NCI-H1417 (cell line): ENCODE data around the gene ATP9B.
"Not testable (repeated sequence)": the region's sequence is repeated elsewhere in the genome, so short reads cannot be mapped to it uniquely, and the experiment has no call there.

Experiments
- DNase-seq, 3 experiments: peaks; one replicate each; lab custom pipeline; 2025; lab: John Stamatoyannopoulos, UW

Gene ATP9B

DNA sequence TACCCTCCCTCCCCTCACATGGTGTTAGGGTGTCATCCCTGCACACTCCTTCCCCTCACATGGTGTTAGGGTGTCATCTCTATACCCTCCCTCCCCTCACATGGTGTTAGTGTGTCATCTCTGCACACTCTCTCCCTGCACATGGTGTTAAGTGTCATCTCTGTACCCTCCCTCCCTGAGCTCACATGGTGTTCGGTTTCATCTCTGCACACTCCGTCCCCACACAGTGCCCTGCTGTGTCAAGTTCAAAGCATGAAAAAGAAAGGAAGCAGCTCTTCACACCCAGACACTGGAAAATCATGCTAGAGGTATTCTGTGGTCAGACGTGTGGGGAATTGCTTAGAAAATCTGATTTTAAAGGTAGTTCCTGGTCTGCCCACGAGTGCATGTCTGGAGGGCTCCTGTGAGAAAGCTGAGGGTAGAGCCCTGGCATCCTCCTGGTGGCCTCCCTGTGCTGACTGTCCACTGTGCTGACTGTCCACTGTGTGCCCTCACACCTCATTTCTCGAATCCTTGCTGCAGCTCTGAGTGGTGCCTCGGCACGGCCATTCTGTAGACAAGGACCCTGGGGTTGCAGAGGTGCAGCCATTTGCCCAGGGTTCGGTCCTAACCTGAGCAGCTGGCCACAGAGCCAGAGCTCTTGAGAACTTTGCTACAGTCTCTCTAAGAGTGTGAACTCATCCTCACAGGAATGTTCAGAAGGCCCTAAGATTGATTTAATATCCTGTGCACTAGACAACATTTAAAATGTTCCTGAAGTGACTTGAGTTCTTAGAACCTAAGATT is 257.4 kb downstream of the ATP9B start:
- DNase-seq: peak in 1 of 3 experiments; percentile 26

DNA sequence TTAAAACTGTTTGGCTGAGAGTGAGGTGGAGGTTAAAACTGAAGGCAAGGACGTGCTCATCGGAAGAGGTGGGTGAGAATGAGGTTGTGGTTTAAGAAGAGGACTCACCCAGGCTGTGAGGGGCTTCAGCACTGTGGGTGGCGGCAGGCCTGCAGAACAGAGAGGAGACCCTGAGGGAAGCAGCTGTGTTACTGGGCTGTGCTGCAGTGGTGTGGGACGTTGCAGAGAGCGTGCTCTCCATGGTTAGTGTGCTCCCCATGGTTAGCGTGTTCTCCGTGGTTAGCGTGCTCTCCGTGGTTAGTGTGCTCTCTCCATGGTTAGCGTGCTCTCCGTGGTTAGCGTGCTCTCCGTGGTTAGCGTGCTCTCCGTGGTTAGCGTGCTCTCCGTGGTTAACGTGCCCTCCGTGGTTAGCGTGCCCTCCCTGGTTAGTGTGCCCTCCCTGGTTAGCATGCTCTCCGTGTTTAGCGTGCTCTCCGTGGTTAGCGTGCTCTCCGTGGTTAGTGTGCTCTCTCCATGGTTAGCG is 258.1 kb downstream of the ATP9B start:
- no peak for DNase-seq

DNA sequence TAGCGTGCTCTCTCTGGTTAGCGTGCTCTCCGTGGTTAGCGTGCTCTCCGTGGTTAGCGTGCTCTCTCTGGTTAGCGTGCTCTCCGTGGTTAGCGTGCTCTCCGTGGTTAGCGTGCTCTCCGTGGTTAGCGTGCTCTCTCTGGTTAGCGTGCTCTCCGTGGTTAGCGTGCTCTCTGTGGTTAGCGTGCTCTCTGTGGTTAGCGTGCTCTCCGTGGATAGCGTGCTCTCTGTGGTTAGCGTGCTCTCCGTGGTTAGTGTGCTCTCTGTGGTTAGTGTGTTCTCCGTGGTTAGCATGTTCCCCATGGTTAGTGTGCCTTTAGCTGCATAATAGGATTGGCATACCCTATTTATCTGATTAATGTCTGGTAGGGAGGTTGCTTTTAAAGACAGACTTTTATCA is 258.7 kb downstream of the ATP9B start:
- DNase-seq: not testable (repeated sequence)

DNA sequence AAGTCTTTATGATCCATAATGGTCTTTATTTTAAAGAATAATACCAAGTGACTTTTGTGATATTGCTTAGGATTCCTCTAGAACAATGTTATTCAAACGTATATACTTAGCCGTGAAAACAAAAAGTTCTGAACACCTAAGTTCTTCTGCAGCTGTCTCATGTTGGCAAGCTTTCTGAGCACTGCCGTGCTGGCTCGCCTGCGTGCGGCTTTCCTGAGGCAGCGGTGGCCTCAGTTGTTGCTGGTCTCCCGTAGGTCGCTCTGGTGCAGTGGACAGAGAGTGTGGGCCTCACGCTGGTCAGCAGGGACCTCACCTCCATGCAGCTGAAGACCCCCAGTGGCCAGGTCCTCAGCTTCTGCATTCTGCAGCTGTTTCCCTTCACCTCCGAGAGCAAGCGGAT is 259.7 kb downstream of the ATP9B start:
- DNase-seq: no peak

DNA sequence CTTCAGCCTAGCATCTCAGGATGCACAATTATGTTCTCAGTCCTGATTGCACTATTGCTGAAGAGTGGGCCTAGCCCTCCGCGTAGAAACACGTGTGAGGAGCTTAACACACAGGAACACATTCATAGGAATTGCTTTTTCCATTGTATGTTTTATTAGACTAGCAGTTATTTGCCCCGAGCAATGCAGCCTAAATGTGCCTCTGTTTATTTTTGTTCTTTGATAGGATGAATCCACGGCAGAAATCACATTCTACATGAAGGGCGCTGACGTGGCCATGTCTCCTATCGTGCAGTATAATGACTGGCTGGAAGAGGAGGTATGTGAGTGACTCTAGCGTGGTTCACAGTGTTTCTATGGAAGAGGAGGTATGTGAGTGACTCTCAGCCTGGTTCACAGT is 260.6 kb downstream of the ATP9B start:
- DNase-seq: no peak

DNA sequence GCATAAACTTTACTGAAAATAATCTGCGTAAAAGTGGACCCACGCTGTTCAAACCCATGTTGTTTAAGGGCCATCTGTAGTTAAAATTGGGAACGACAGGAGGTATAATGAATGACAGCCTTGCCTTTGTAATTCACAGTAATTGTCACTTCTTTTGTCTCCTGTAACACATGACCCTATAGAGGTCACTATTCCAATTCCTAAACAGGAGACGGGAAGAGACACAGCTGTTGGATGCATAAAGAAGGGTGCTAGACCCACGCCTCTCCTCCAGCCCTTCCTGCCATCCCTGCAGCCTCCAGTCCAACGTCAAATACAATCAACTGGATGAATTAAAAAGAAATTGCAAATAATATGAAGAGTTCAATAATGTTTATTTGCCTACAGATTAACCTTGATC is 263.5 kb downstream of the ATP9B start:
- peak in 2 of 3 experiments; percentile 62 to 91 for DNase-seq

DNA sequence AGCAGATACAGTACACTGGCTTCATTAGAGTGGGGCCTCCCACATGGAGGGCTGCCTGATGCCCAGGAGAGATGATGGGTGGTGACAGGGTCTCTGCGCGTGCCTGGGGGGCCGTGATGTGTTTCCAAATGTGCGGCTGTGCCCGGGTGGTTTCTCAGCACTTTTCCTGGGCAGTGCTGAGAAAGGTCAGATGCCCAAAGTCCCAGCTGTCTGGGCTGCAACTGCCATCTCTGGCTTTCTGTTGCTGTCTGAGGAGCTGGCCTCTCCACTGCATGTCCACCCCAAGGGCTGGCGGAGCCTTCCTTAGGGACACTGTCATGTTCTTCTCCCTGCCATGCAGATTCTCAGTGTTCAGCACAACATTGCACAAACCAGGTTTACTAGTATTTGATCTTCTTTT is 263.9 kb downstream of the ATP9B start:
- no peak for DNase-seq

DNA sequence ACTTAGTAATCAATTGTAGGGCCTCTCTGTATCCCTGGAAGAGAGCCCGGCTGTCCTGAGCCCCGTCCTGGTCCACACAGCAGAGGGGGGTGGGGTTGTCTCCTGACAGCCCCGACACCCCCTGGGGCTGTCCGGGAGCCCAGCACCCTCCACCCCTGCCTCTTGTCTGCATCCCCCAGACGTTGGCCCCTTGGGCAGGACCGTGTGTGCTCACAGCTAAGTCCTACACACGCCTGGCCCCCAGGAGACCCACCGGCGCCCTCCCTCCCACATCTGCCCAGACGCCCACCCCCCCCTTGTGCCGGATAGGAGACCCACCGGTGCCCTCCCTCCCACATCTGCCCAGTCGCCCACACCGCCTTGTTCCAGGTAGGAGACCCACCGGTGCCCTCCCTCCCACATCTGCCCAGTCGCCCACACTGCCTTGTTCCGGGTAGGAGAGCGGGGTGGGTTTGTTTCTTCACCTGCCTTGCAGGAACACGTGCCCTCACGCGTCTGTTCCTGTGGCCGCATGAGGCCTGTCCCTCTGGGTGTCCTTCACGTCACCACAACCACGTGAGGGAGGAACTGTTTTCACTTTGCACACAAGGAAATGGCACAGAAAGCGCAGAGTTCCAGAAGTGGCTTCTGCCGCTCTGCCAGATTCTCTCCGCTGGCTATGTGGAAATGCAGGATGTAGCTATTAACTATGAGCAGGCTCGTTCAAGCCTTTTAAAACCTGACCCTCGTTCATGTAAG is 265.5 kb downstream of the ATP9B start:
- DNase-seq: no peak

DNA sequence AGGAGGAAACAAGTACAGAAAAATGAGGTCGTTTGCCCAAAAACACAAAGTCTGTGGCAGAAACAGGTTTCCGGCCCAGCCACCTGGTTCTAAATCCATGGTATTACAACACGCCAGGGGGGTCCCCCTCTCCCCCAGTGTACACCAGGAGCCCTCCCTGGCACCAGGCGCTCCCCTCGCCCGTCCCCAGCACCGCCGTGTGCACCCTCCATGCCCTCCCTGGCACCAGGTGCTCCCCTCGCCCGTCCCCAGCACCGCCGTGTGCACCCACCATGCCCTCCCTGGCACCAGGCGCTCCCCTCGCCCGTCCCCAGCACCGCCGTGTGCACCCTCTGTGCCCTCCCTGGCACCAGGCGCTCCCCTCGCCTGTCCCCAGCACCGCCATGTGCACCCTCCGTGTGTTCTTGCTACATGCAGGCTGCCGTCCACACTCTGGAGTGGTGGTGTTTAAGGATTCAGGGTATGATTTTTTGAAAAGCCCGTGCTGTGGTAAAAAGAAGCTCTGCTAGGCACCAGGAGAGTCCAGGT is 266.7 kb downstream of the ATP9B start:
- DNase-seq: no peak

DNA sequence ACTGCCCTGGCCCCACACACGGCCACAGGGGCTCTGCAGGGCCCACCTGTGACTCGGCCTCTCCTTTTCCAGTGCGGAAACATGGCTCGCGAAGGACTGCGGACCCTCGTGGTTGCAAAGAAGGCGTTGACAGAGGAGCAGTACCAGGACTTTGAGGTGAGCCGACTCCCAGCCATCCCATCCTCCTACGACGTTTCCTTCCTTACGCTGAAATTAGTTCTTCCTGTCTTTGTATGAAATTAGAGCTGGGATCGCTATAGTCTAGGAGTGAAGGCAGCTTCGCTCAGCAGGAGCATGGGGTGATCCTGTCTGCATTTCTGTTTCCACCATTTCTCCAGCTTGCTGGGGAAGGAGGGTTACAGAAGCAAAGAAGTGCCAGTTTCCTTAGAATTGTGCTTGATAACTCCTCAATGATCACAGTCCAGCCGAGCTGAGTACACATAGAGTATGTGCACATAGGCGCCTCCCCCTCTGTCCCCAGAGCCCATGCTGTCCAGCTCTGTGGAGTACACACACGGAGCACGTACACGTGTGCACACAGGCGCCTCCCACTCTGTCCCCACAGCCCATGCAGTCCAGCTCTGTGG is 267.5 kb downstream of the ATP9B start:
- no peak for DNase-seq

DNA sequence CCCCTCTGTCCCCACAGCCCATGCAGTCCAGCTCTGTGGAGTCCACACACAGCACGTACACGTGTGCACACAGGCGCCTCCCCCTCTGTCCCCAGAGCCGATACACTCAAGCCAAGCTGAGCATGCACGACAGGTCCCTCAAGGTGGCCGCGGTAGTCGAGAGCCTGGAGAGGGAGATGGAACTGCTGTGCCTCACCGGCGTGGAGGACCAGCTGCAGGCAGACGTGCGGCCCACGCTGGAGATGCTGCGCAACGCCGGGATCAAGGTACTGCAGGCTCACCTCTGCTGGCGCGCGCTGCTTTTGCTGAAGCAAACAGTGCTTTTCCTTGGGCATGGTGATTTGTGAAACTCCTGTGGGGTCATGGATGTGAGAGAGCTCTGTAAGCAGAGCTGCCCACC is 268.0 kb downstream of the ATP9B start:
- no peak for DNase-seq

DNA sequence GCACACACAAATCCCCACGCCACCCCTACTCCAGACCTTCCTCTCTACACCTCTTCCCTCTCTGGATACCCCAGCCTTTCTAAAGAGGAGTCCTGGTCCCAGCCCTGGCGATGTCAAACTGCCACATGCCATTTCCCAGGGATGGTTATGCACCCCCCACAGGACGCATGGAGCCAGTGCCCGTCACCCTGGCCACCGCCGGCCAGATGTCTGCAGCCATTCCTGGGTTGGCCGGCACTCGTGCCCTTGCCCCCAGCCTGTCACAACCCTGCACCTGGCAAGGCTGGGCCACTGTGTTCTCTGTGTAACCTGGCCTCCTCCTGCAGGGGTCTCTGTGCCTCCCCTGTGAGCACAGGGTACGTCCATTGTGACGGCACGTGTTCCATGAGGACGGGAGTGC is 268.4 kb downstream of the ATP9B start:
- no peak for DNase-seq

DNA sequence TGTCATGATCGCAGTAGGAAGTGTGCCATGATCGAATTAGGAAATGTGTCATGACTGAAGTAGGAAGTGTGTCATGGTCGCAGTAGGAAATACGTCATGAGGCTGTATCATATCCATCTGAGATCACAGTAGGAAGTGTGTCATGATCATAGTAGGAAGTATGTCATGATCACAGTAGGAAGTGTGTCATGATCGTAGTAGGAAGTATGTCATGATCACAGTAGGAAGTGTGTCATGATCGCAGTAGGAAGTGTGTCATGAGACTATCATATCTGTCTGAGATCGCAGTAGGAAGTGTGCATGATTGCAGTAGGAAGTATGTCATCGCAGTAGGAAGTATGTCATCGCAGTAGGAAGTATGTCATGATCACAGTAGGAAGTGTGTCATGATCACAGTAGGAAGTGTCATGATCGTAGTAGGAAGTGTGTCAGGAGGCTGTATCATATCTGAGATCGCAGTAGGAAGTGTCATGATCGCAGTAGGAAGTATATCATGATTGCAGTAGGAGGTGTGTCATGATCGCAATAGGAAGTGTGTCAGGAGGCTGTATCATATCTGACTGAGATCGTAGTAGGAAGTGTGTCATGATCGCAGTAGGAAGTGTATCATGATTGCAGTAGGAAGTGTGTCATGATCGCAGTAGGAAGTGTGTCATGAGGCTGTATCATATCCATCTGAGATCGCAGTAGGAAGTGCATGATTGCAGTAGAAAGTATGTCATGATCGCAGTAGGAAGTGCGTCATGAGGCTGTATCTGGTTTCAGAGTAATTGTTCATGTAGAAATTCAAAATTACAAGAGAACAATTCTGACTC is 270.1 kb downstream of the ATP9B start:
- DNase-seq: no peak

DNA sequence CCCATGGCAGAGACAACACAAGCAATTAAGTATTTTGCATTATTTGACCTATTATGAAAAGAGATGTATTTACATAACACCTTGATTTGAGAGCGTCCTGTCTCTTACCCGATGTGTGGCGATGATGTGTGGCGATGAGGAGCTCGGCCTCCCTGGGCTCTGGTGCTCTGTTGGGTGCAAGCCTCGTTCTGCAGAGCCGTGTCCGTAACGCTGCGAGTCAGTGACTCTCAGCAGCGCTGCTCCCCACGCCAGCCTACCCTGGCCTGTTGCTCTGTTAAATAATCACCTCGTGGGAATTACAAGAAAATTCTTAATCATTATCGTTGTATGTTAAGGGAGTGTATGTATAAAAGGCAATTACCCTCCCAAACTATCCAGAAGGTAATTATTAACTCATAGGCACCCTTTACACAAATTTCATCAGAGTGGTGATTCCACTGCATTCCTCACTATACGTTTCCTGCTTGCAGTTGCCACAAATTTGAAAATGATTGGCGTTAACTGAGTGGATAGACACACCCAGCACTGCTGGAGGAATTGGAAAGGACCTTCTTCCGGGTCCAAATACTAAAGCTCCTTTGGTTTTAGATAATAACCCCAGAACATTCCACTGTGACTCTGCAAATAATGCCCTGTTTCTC is 274.5 kb downstream of the ATP9B start:
- peak in 1 of 3 experiments; percentile 30 for DNase-seq

DNA sequence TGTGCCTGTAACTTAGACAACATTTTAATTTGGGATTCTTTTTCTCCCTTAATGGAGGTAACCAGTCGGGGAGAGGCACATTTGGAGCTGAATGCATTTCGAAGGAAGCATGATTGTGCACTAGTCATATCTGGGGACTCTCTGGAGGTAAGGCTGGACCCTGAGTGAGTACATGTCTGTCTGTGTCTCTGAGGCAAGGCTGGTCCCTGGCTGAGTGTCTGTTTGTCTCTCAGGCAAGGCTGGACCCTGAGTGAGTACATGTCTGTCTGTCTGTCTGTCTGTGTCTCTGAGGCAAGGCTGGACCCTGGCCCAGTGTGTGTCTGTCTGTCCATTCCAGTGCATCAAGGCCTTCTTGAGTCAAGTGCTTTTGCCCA is 275.0 kb downstream of the ATP9B start:
- no peak for DNase-seq

DNA sequence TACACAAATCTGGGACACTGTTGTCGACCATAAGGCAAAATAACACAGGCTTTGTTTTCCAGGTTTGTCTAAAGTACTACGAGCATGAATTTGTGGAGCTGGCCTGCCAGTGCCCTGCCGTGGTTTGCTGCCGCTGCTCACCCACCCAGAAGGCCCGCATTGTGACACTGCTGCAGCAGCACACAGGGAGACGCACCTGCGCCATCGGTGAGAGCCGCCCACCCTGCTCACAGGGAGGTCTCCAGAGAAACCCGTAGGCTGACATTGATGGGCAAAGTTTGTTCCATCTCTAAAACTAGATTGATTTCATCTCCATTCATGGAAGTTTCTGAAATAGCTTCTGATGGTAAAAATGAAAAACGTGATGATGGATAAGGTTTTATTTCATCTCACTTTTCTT is 276.2 kb downstream of the ATP9B start:
- no peak for DNase-seq

DNA sequence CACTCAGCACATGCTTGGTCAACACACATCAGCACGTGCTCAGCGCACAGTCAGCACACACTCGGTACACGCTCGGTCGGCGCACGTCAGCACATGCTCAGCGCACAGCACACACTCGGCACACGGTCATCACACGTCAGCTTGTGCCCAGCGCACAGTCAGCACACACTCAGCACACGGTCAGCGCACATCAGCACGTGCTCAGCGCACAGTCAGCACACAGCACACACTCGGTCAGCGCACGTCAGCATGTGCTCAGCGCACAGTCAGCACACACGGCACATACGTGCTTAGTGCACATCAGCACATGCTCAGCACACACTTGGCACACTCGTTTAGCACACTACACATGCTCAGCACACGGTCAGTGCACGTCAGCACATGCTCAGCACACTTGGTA is 276.8 kb downstream of the ATP9B start:
- DNase-seq: no peak

DNA sequence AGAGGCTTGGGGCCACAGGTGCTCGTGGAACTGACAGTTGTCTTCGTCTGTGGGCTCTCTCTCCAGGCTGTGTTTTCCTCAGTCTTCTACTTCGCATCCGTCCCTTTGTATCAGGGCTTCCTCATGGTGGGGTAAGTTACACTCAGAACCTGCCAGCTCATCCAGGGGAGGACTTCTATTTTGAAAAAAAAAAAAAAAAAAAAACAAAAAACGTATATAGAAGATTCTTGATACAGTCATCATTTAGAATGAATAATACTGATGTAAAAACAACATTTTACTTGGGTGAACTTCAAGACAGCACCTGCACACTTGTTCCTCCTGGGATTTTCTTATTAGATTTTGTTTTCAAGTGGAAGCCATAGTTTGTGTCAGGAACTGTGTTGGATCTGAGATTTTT is 278.9 kb downstream of the ATP9B start:
- DNase-seq: no peak

DNA sequence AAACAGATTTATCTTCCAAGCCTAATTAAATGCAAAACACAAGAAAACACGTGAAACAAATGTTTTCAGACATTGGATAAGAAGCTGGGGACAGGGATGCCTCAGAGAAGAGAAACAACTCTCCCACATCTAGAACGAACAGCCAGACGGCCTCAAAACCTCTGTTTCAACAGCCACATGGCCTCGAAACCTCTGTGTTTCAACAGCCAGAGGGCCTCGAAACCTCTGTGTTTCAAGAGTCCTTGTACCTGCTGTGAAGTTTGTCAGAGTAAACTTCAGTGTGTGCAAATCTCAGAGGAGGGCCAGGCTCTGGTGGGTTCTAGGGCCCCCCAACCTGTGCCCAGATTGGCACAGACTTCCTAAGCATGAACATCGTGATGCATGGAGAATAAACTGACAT is 283.2 kb downstream of the ATP9B start:
- no peak for DNase-seq

DNA sequence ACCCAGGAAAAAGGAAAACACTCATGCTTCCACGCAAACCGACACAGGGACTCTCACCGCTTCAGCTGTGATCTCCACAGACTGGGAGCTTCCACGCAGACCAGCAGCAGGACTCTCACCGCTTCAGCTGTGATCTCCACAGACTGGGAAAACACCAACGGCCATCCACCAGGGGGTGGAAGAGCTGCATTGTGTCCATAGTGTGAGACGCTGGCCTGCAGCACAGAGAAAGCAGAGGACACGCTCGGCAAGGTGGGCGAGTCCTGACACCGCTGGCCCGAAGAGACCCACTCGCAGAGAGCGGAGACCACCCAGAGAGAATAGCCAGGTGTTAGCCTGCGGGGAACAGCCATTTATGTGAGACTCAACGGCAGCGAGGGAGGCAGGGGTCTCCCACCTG is 284.1 kb downstream of the ATP9B start:
- DNase-seq: peak in 2 of 3 experiments; percentile 20 to 35

DNA sequence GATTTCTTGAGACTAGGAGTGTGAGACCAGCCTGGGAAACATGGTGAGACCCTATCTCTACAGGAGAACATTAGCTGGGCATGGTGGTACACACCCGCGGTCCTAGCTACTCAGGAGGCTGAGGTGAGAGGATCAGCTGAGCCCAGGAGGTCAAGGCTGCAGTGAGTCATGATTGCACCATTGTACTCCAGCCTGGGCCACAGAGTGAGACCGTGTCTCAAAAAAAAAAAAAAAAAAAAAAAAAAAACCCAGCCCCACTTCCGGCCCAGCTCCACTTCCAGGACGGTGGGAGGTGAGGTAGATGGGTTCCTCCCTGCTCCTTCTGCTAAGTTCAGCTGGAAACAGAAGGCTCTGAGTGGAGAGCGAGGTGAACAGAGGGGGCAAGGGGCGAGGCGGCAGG is 285.2 kb downstream of the ATP9B start:
- no peak for DNase-seq
